Measurements from ENCODE around the gene TARP.

DNA sequence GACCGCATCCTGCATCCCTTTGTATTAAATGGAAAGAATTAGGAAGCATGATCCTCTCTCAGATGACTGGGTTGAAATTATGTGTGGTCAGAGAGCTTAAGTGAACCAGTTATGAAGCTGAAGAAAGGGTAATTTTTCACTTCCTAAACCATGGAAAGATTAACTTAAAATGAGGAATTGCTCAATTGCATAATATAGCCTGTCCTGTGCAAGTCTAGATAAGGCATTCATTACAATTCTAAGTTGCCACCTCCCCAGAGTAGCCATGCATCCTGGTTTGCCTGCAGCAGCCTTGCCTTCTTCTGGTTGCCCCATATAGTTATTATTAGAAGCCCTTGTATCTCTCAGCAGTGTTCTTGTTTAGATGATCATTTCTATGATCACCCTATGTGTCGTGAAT lies 50.1 kb downstream of the TARP start:
- no peak for TF ChIP-seq POLR2A (IDR thresholded peaks at IDR 0.05)
- TF ChIP-seq, protein P1, sequence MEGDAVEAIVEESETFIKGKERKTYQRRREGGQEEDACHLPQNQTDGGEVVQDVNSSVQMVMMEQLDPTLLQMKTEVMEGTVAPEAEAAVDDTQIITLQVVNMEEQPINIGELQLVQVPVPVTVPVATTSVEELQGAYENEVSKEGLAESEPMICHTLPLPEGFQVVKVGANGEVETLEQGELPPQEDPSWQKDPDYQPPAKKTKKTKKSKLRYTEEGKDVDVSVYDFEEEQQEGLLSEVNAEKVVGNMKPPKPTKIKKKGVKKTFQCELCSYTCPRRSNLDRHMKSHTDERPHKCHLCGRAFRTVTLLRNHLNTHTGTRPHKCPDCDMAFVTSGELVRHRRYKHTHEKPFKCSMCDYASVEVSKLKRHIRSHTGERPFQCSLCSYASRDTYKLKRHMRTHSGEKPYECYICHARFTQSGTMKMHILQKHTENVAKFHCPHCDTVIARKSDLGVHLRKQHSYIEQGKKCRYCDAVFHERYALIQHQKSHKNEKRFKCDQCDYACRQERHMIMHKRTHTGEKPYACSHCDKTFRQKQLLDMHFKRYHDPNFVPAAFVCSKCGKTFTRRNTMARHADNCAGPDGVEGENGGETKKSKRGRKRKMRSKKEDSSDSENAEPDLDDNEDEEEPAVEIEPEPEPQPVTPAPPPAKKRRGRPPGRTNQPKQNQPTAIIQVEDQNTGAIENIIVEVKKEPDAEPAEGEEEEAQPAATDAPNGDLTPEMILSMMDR (IDR thresholded peaks at IDR 0.05), result no peak

Measured in ovary (tissue), 3 donors.